ENCODE data around the gene PPM1H.

PPM1H gene

DNA sequence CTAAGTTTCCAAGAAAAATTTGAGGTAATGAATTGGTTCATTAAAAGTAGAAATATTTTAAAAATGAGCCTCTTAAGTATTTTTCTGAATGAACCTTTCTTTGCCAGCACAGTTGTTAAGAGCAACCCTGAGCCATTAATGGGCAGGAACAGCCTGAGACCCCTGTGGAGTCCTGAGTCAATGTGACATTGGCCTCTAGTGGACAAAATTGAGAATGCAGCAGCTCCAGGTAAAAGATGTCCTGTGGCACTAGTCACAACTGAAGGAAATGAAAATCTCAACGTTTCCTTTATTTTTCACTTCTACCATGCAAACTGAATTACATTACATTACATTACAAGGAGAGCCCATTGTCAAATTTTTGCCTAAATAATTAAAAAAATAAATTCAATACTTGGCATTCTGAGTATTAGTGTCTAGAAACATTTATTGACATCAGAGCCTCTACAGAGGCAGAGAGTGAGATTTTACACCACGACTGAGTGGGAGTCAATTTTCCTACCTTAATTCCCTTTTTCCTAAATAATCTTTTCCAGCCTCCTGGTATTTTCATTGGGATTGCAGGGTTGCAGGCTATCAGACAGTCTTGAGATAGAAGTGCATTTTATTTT is 135.7 kb downstream of the PPM1H start:
- peak; percentile 47 for DNase-seq (ENCODE audit: low read depth)

GRCh38 chr12:62794218-62794583 is 140.7 kb downstream of the PPM1H start:
- no peak for DNase-seq (ENCODE audit: low read depth)

DNA sequence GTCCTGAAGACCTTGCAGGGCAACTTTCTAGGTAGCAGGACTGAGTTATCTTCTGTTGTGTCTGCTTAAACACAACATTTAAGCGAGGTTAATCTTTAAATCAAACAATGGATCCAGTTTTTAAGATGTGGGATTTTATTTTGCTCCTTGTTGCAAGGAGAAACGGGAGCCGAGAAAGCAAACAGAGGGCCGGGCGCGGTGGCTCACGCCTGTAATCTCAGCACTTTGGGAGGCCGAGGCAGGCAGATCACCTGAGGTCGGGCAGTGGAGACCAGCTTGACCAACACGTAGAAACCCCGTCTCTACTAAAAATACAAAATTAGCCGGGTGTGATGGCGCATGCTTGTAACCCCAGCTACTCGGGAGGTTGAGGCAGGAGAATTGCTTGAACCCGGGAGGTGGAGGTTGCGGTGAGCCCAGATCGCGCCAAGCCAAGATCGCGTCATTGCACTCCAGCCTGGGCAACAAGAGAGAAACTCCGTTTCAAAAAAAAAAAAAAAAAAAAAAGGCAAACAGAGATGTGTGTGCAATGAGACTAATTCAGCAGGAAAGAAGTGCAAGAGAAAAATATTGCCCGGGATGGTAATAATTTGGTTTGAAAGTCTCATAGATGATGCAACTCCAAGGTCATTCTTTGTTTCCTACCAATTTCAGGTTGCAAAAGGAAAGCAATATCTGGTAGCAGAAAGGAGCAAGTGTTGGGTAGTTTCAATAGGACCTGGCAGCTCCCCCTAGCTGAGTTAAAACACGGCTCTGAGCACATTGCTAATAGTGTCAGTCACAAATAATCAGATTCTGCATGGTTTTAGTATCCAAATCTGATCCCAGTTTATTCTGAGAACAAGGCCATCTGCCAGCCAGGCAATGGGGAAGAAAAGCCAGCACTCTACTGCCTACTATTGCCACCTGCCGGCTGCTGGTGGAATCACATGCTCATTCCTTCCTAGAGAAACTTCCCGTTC is 141.4 kb downstream of the PPM1H start:
- DNase-seq (ENCODE audit: low read depth): peak; percentile 94

DNA sequence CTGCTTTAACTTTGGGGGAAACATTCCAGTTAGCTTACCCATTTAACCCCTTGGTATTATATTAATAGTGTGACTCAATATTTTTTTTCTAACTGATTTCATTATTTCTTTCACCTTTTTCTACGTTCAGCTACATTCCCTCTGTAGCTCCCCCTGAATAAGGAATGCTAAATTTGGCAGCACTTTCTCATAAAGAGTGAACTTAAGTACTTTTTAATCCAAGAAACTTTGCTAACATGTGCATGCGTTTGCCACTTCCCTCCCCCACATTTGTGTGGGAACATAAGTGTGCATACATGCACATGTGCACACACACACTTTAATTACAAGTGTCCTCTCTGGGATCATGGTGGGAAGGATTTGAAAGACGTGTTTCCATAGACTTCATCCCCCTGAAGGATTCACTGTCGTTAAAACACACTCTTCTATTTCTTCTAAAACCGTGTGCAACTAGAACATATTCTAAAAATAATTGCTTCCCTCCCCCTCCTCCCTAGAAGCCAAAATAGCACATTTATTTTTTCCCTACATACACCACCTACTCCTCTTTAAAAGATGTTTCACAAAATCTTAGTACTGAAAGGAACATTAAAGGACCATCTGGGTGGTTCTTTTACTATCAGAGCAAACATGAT is 142.6 kb downstream of the PPM1H start:
- no peak for DNase-seq (ENCODE audit: low read depth)

GRCh38 chr12:62789851-62790250 is 145.1 kb downstream of the PPM1H start:
- no peak for DNase-seq (ENCODE audit: low read depth)

DNA sequence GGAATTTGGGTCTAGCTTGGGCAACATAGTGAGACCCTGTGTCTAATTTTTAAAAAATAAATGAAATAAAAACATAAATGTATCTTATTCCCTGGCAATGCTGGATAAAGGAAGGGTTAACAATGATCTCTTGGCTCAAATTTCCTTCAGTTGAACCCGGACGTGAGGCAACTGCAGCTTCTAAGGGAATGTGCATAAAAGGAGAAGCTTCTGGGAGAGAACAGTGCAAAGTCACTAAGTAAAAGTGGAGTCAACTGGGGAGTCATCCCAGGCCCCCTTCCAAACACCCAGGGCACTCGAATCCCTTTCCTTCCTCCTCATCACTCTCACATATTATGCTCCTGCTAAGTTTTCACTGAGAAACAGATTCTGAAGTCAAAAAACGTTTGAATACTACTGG is 147.3 kb downstream of the PPM1H start:
- DNase-seq (ENCODE audit: low read depth): no peak

DNA sequence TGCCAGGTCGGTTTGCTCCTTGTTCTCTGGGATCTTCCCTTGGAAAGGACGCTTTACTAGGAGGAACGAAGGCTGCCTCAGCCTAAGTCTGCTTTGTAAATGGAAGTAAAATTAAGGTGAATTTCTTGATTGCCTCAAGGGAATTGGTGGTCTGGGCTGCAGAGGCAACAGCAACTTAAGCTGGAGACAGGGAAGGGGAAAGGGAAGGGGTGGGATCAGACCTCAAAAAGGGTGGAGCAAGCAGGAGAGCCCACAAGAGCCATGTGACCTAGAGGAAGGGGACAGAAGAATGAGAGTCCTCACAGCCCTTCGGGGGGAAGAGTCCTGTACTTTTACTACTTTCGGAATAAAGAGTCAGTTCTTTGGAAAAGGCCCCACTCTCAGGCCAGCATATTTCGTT is 147.9 kb downstream of the PPM1H start:
- DNase-seq (ENCODE audit: low read depth): no peak

GRCh38 chr12:62785941-62786559 is 148.9 kb downstream of the PPM1H start:
- DNase-seq (ENCODE audit: low read depth): peak; percentile 60

GRCh38 chr12:62784576-62784975 is 150.4 kb downstream of the PPM1H start:
- DNase-seq (ENCODE audit: low read depth): no peak

DNA sequence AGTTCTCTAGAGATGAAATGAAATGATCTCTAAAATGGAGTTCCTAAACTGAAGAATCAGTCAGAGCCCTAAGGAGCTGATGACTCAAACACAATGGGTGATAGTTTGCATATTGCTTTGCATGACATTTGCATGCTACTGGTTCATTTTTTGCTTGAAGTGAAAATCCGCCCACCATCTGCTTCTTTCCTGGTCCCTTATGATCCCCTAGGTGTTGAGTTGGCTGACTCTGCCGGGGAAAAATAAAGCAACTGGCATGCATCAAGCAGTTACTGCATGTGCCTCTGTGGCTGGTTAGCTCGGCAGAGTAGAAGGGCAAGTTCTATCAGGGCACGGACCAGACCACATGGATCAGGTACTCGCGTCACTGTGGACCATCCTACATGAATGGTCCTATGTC is 151.1 kb downstream of the PPM1H start:
- no peak for DNase-seq (ENCODE audit: low read depth)

DNA sequence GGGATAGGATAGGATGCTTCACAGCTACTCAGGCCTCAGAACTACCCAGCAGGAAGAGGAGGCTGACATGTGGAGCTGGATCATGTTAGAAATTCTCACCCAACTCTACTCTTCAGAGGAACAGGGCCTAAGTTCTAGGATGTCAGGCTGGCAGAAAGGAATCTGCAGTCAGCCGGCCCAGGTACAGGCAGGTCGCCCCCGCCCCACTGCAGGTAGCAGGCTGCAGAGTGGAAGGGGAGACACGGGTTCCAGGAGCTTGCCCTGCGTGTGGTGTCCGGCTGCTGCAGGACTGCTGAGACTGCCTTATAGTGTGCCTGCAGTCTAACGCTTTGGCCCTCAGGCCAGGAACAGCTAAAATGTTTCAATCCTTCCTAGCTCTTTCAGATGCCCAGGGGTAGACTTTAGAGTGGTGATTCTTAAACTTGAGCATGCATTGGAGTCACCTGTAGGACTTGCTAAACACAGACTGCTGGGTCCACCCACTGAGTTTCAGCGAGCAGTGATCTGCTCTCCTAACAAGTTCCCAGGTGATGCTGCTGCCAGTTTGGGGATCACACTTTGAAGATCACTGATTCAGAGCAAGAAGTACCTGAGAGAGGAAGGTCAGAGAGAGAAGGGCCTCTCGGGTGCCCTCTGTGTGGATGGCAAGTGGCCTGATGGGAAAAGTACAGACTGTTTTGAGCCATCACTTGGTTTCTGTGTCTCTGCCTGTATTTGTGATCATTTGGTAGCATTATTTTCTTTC is 153.6 kb downstream of the PPM1H start:
- DNase-seq (ENCODE audit: low read depth): no peak

DNA sequence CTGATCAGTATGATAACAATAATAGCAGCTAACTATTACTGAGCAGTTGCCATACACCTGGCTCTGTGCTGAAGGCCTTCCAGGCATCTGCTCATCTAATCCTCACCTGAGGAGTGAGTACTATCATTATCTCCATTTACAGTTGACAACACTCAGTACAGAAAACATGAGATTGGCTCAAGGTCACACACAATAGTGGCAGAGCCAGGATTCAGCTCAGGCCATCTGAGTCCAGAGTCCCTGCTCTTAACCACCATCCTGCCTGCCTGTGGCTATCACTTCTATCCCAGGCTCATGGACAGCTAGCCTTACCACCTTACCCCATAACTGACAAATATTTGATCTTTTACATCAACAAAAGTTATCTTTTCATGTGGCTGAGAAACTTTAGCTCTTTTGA is 155.5 kb downstream of the PPM1H start:
- no peak for DNase-seq (ENCODE audit: low read depth)

- no peak for DNase-seq (ENCODE audit: low read depth)
Observed at GRCh38 chr12:62778187-62778586, 156.8 kb downstream of the PPM1H start.

DNA sequence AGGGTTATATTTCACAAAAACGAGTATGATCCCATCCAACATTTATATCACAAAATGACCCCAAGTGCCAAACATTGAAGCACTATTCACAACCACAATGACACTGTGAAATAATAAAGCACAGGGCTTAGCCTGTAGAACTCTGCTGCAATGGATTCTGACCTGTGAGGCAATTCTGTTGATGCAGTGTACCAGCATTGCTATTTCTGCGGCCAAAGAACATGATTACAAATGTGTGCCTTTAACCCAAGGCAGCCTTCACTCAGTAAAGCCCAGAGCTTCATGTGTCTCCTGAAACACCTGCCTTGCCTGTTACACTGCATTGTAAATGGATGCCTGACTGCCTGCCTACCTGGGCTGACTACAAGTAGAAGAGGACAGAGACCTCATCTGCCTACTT is 158.0 kb downstream of the PPM1H start:
- no peak for DNase-seq (ENCODE audit: low read depth)

- DNase-seq (ENCODE audit: low read depth): no peak
Observed at GRCh38 chr12:62776575-62776974, 158.4 kb downstream of the PPM1H start.

GRCh38 chr12:62774794-62775193 is 160.2 kb downstream of the PPM1H start:
- no peak for DNase-seq (ENCODE audit: low read depth)

DNA sequence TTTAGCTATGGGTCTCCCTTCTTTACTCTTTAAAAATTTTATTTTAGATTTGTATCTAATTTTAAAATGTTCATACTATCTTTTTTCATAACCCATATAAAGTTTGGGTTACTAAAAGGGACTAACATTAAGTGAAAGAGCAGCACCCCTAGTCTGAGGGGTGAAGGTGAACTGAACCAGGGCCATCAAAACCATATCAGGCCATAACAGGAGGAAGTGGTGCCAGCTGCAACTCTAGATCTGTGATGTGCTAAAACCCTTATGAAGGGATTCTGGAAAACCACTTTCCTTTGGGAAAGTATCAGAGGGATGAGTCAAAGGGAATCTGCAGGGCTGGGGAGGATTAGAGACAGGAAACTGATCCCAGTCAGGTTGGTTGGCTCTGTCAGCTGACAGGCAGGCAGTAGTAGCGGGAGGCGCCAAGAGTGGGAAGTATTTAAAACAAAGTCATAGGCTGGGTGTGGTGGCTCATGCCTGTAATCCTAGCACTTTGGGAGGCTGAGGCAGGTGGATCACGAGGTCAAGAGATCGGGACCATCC is 162.5 kb downstream of the PPM1H start:
- no peak for DNase-seq (ENCODE audit: low read depth)

GRCh38 chr12:62771828-62772227 is 163.1 kb downstream of the PPM1H start:
- DNase-seq (ENCODE audit: low read depth): no peak

- DNase-seq (ENCODE audit: low read depth): no peak
Observed at GRCh38 chr12:62770381-62770780, 164.6 kb downstream of the PPM1H start.

GRCh38 chr12:62769076-62769619 is 165.8 kb downstream of the PPM1H start:
- no peak for DNase-seq (ENCODE audit: low read depth)

- no peak for DNase-seq (ENCODE audit: low read depth)
Observed at GRCh38 chr12:62767946-62768345, 167.0 kb downstream of the PPM1H start.

All from fibroblast of gingiva (primary cell).